Mucosa of descending colon (tissue), 3 donors: ENCODE data around the gene GRM4. TPM values are rescaled to one million over a fixed set of nuclear protein-coding genes. Genes with fewer than 3 reads are reported as not detected.

Experiments used
- ATAC-seq: fragments of 200-7000 bp; cut with Tn5 transposase; one replicate; pipeline ENCODE4 v1.9.1; 2020; ENCODE audit warnings: mild to moderate bottlenecking, moderate library complexity
- DNase-seq, 3 donors: peaks; one replicate each; pipeline ENCODE4 v3.0.0-alpha.2; 2020
- H3K36me3 ChIP-seq: fragments of 200-600 bp; one replicate; pipeline ENCODE4 v1.8.0; 2021; ENCODE audit warnings: low read depth, mild to moderate bottlenecking
- H3K4me1 ChIP-seq: fragments of 200-600 bp; one replicate; pipeline ENCODE4 v1.8.0; 2021; ENCODE audit warnings: low read depth, mild to moderate bottlenecking
- H3K4me3 ChIP-seq: fragments of 200-600 bp; one replicate; pipeline ENCODE4 v1.8.0; 2021; ENCODE audit warnings: mild to moderate bottlenecking
- H3K9me3 ChIP-seq: fragments of 200-600 bp; one replicate; pipeline ENCODE4 v1.8.0; 2021; ENCODE audit warnings: mild to moderate bottlenecking
- intact Hi-C, 2 donors: fragments of 100-400 bp; cut with DNase I in 1 of 2; cut with micrococcal nuclease in 1 of 2; formaldehyde crosslinking; loops; one replicate each; pipeline versions ENCODE4 v1.11.0 to v1.11.1; 2022; cut with DNase I, micrococcal nuclease
- total RNA-seq, 3 donors: library from RNA; stranded (reverse); fragmentation: NEBNext Ultra II Directional in 2 of 3; extraction: Animal tissue kit (Norgen Biotek cat#: 25700) in 2 of 3; gene quantifications; one replicate each; pipeline versions ENCODE4 v1.2.1 to v1.2.4, GENCODE V29; 2021 to 2023
- TF ChIP-seq, protein P1 (sequence below): fragments of 200-600 bp; IDR thresholded peaks from one replicate; pipeline ENCODE4 v1.8.0; 2022; ENCODE audit warnings: antibody characterized with exemption, mild to moderate bottlenecking
- donor health status: DM: no; HTN: no; CAD: no; lungs with moderate emphysema.
- donor health status: DM: no; HTN: no; CAD: no.
- donor health status: DM: no; HTN: yes; CAD: no.

The GRM4 gene
- total RNA-seq, 3 donors from 2014 or later = 0.22 to 0.25 TPM; not detected in 1

GRCh38 chr6:34066218-34066571 is 79.7 kb downstream of the GRM4 start:
- Histone ChIP-seq H3K4me1 (no peaks in the 10 kb centered on the region), H3K9me3 (no peaks in the 10 kb centered on the region), H3K4me3 (no peak overlapping the region), H3K36me3 (no peaks in the 10 kb centered on the region)
- DNase-seq (no peak), ATAC-seq (no peak)
- TF ChIP-seq, protein P1, sequence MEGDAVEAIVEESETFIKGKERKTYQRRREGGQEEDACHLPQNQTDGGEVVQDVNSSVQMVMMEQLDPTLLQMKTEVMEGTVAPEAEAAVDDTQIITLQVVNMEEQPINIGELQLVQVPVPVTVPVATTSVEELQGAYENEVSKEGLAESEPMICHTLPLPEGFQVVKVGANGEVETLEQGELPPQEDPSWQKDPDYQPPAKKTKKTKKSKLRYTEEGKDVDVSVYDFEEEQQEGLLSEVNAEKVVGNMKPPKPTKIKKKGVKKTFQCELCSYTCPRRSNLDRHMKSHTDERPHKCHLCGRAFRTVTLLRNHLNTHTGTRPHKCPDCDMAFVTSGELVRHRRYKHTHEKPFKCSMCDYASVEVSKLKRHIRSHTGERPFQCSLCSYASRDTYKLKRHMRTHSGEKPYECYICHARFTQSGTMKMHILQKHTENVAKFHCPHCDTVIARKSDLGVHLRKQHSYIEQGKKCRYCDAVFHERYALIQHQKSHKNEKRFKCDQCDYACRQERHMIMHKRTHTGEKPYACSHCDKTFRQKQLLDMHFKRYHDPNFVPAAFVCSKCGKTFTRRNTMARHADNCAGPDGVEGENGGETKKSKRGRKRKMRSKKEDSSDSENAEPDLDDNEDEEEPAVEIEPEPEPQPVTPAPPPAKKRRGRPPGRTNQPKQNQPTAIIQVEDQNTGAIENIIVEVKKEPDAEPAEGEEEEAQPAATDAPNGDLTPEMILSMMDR = no peak
- intact Hi-C loops = no loop called here

- ATAC-seq (peak; percentile 42), DNase-seq (no peak)
- no peaks in the 10 kb centered on the region for H3K36me3 ChIP-seq
- no peaks in the 10 kb centered on the region for H3K4me1 ChIP-seq
- no peaks in the 10 kb centered on the region for H3K9me3 ChIP-seq
- intact Hi-C loops = no loop called here
- TF ChIP-seq, protein P1 = no peak
- no peak overlapping the region for H3K4me3 ChIP-seq
Measured at GRCh38 chr6:34065466-34066217, 80.2 kb downstream of the GRM4 start.

DNA sequence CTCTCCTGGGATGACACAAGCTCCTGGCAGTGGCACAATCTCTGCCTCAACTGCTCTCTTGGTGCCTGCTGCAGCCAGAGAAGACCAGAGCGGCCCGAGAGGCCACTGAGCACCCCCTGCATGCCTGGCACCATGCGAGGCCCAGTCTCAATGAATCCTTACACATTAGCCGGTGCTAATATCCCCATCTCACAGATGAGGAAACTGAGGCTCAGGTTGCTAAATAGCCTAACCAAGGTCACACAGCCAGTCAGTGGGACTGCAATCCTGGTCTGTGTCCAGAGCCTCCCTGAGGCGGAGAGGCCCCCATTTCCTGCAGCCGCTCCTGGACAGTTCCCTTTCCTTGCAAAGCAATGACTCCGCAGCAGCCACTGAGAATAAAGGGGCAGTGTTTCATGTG is 81.2 kb downstream of the GRM4 start:
- no peak for ATAC-seq
- intact Hi-C loops = no loop called here

GRCh38 chr6:34063651-34064050 is 82.2 kb downstream of the GRM4 start:
- intact Hi-C loops = no loop called here
- no peak for DNase-seq

More for the DNA sequence above, 81.2 kb downstream of the GRM4 start:
- Histone ChIP-seq H3K36me3 (no peaks in the 10 kb centered on the region), H3K9me3 (no peaks in the 10 kb centered on the region), H3K4me1 (no peaks in the 10 kb centered on the region), H3K4me3 (no peak overlapping the region)
- TF ChIP-seq, protein P1 = no peak
- no peak for DNase-seq

DNA sequence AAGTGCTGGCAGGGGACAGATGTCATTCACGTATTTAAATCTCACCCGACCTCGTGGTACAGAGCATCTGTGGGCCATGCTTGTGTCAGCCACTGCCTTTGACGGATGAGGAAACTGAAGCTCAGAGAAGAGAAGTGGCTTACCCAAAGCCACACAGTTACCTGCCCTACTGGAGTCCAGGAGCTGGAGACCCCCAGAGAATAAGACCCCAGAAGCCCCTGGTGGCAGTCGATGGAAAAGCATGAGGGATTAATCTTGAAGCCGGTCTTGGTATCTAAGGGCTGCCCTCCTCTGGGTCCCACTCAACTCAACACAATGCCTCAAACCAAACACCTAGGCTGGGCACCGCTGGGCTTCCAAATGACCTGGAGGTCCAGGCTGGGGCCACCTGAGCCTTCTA is 83.1 kb downstream of the GRM4 start:
- no peak overlapping the region for H3K4me3 ChIP-seq
- TF ChIP-seq, protein P1 = no peak
- intact Hi-C loops = no loop called here
- no peaks in the 10 kb centered on the region for H3K4me1 ChIP-seq
- DNase-seq (no peak), ATAC-seq (no peak)
- H3K9me3 ChIP-seq = no peaks in the 10 kb centered on the region
- no peaks in the 10 kb centered on the region for H3K36me3 ChIP-seq

More at GRCh38 chr6:34063651-34064050, 82.2 kb downstream of the GRM4 start:
- TF ChIP-seq, protein P1 = no peak
- H3K4me1 ChIP-seq = no peaks in the 10 kb centered on the region
- no peaks in the 10 kb centered on the region for H3K9me3 ChIP-seq
- no peaks in the 10 kb centered on the region for H3K36me3 ChIP-seq
- no peak overlapping the region for H3K4me3 ChIP-seq
- no peak for ATAC-seq
